RWPE1 (cell line): ENCODE data around the gene KDM4B.

Experiments used
- CTCF ChIA-PET: fragments of 350-600 bp; sonication (Branson Sonifier 250); formaldehyde crosslinking; extraction: SDS; loops from one replicate; lab custom pipeline; 2021; lab: Yijun Ruan, JAX
- POLR2A ChIA-PET: fragments of 400-600 bp; formaldehyde crosslinking; extraction: SDS; loops from one replicate; lab custom pipeline; 2020; ENCODE audit warnings: antibody characterized with exemption; ENCODE audit not compliant: low non-redundant PET; lab: Yijun Ruan, JAX
- DNase-seq: peaks from one replicate; pipeline ENCODE4 v3.0.0; 2012; ENCODE audit warnings: low spot score
- H3K27ac ChIP-seq: fragments of 450-650 bp; 2 replicates; pipeline ENCODE4 v1.5.1; 2017
- CTCF ChIP-seq: fragments of 450-650 bp; conservative IDR thresholded peaks from 2 replicates; pipeline ENCODE4 v1.5.1; 2017; ENCODE audit warnings: low read depth, mild to moderate bottlenecking

The KDM4B gene

GRCh38 chr19:5123646-5124045 lies 154.7 kb downstream of the KDM4B start:
- DNase-seq, result no peak
- ChIA-PET CTCF (no interaction called here), POLR2A (no interaction called here)
- no peak overlapping the region for H3K27ac ChIP-seq
- no peak for TF ChIP-seq CTCF

GRCh38 chr19:5124111-5124855 lies 155.4 kb downstream of the KDM4B start:
- DNase-seq, result no peak
- ChIA-PET POLR2A (no interaction called here), CTCF (no interaction called here)
- TF ChIP-seq CTCF, result no peak
- no peak overlapping the region for H3K27ac ChIP-seq

- TF ChIP-seq CTCF, result no peak
- POLR2A ChIA-PET, result no interaction called here
- no peak for DNase-seq
- no peak overlapping the region for H3K27ac ChIP-seq
- CTCF ChIA-PET, result no interaction called here
Measured at GRCh38 chr19:5125376-5125775, 156.5 kb downstream of the KDM4B start.

GRCh38 chr19:5125797-5126497 lies 157.0 kb downstream of the KDM4B start:
- no peak overlapping the region for H3K27ac ChIP-seq
- CTCF ChIA-PET, result no interaction called here
- no peak for TF ChIP-seq CTCF
- POLR2A ChIA-PET, result no interaction called here
- DNase-seq, result no peak

GRCh38 chr19:5126498-5127223 lies 157.7 kb downstream of the KDM4B start:
- ChIA-PET CTCF (no interaction called here), POLR2A (no interaction called here)
- no peak overlapping the region for H3K27ac ChIP-seq
- TF ChIP-seq CTCF, result no peak
- no peak for DNase-seq

GRCh38 chr19:5127717-5128116 lies 158.8 kb downstream of the KDM4B start:
- no peak overlapping the region for H3K27ac ChIP-seq
- ChIA-PET CTCF (interaction anchor here (0.7 kb wide), 1 partner anchor 350 kb away, joined by 4 read pairs; no protein-coding TSS in a partner anchor), POLR2A (no interaction called here)
- DNase-seq, result no peak
- TF ChIP-seq CTCF, result no peak
